GM12878 (cell line): ENCODE measurements around the gene LRCH3. TPM values are rescaled to one million over a fixed set of nuclear protein-coding genes. Genes with fewer than 3 reads are reported as not detected.

Source experiments
- ATAC-seq: fragments of 200-7000 bp; cut with Tn5 transposase; 3 replicates; pipeline ENCODE4 v1.9.1; 2020; ENCODE audit warnings: mild to moderate bottlenecking, moderate library complexity
- BruUV-seq: library from RNA; stranded (reverse); fragments of 400-500 nt; replicated peaks from 2 replicates; lab custom pipeline; 2021; lab: Mats Ljungman, UMichigan
- CTCF ChIA-PET: fragments of 300-600 bp; sonication (Branson Sonifier 250); formaldehyde crosslinking; extraction: SDS; loops from one replicate; lab custom pipeline; 2021; ENCODE audit warnings: inconsistent platforms; lab: Yijun Ruan, JAX
- POLR2A ChIA-PET: fragments of 350-600 bp; formaldehyde crosslinking; extraction: SDS; loops from one replicate; lab custom pipeline; 2021; ENCODE audit warnings: inconsistent platforms; lab: Charles Lee
- RAD21 ChIA-PET: fragments of 300-600 bp; sonication (Branson Sonifier 250); formaldehyde crosslinking; loops from one replicate; lab custom pipeline; 2023; ENCODE audit warnings: antibody characterized with exemption; ENCODE audit not compliant: unreplicated experiment; lab: Charles Lee
- SMC1A ChIA-PET: fragments of 300-600 bp; sonication (Branson Sonifier 250); formaldehyde crosslinking; loops from one replicate; lab custom pipeline; 2023; ENCODE audit not compliant: unreplicated experiment, uncharacterized antibody; lab: Charles Lee
- DNase-seq: peaks from one replicate; pipeline ENCODE4 v3.0.0-alpha.2; 2011; ENCODE audit warnings: low read depth, low spot score
- FAIRE-seq: peaks from 3 replicates; lab custom pipeline; 2011; peaks lifted over from hg19 to GRCh38; lab: Jason Lieb, UNC
- H2AFZ ChIP-seq: 2 replicates; pipeline ENCODE4 v1.6.0; 2011; ENCODE audit warnings: low read depth, low read length, control low read depth; ENCODE audit not compliant: control insufficient read depth
- H3K27ac ChIP-seq: 2 replicates; pipeline ENCODE4 v1.5.1; 2011; ENCODE audit warnings: control low read depth; ENCODE audit not compliant: control insufficient read depth, insufficient read depth
- H3K27me3 ChIP-seq, 2 experiments: replicated peaks in 1 of 2; 2 replicates each; pipeline versions ENCODE4 v1.6.0 to v1.6.1; 2011; ENCODE audit warnings: low read length in 1 of 2; ENCODE audit not compliant: control insufficient read depth in 2 of 2, insufficient read depth in 2 of 2
- H3K36me3 ChIP-seq, 2 experiments: 2 replicates each; pipeline ENCODE4 v1.5.1; 2011; ENCODE audit warnings: low read length in 1 of 2; ENCODE audit not compliant: control insufficient read depth in 2 of 2, insufficient read depth in 2 of 2
- H3K4me1 ChIP-seq: 2 replicates; pipeline ENCODE4 v1.6.1; 2011; ENCODE audit warnings: mild to moderate bottlenecking, low read length, moderate library complexity, mixed read lengths; ENCODE audit not compliant: control insufficient read depth, insufficient read depth
- H3K4me2 ChIP-seq: 2 replicates; pipeline ENCODE4 v1.6.0; 2011; ENCODE audit warnings: control low read depth; ENCODE audit not compliant: control insufficient read depth, insufficient read depth
- H3K4me3 ChIP-seq: fragments of 200-600 bp; sonication (generic); 2 replicates; pipeline ENCODE4 v1.5.1; 2016
- H3K79me2 ChIP-seq: 2 replicates; pipeline ENCODE4 v1.6.0; 2011; ENCODE audit warnings: low read length; ENCODE audit not compliant: control insufficient read depth, insufficient read depth
- H3K9ac ChIP-seq: 2 replicates; pipeline ENCODE4 v1.8.0; 2011; ENCODE audit warnings: low read length, control low read depth, mixed read lengths; ENCODE audit not compliant: control insufficient read depth, insufficient read depth
- H3K9me3 ChIP-seq: replicated peaks from 3 replicates; pipeline ENCODE4 v1.5.1; 2011; ENCODE audit warnings: mild to moderate bottlenecking, low read length; ENCODE audit not compliant: control insufficient read depth, insufficient read depth
- H4K20me1 ChIP-seq: 2 replicates; pipeline ENCODE4 v1.6.0; 2011; ENCODE audit not compliant: control insufficient read depth, insufficient read depth
- CHD4 ChIP-seq: fragments of 200-600 bp; sonication (generic); IDR thresholded peaks from 2 replicates; pipeline ENCODE4 v1.6.1; 2016; ENCODE audit warnings: mild to moderate bottlenecking
- ZBTB33 ChIP-seq: fragments of 450-650 bp; IDR thresholded peaks from 2 replicates; pipeline ENCODE4 v1.6.1; 2017; ENCODE audit warnings: mild to moderate bottlenecking
- ZNF592 ChIP-seq: fragments of 450-650 bp; IDR thresholded peaks from 2 replicates; pipeline ENCODE4 v1.6.1; 2017; ENCODE audit warnings: mild to moderate bottlenecking, moderate library complexity
- WGBS: methylation state at CpG from one replicate; pipeline ENCODE4 v1.1.6; 2016; ENCODE audit warnings: low lambda C conversion rate; ENCODE audit not compliant: insufficient replicate concordance, insufficient coverage; ENCODE audit errors: missing lambda C conversion rate; 5-methylcytosine and 5-hydroxymethylcytosine counted together
- in situ Hi-C: fragments of 300-500 bp; cut with MboI; formaldehyde crosslinking; loops from 9 replicates; pipeline ENCODE4 v1.14.3; 2018; ENCODE audit warnings: mixed read lengths
- intact Hi-C: fragments of 100-400 bp; cut with micrococcal nuclease; formaldehyde crosslinking; loops from one replicate; pipeline ENCODE4 v1.14.2; 2022; ENCODE audit not compliant: unreplicated experiment
- polyA plus RNA-seq, 11 experiments: library from polyadenylated mRNA; depleted of rRNA in 4 of 11; unstranded in 6 of 11; stranded (reverse) in 5 of 11; fragments of >200 nt; fragmentation: Nextera tagmentation in 4 of 11; fragmentation: Illumina TruSeq in 1 of 11; extraction: Ambion mirVana in 4 of 11; extraction: Trizol in 1 of 11; gene quantifications; 1 replicate in 1 of 11; 2 replicates in 10 of 11; pipeline versions ENCODE4 v1.2.1 to v1.2.3, GENCODE V29; 2011 to 2016; ENCODE audit warnings: inconsistent platforms in 2 of 11, missing spikeins in 2 of 11, low read depth in 1 of 11
- total RNA-seq, 4 experiments: library from RNA; depleted of rRNA in 3 of 4; stranded (reverse); fragments of >200 nt in 3 of 4; fragmentation: Illumina TruSeq in 1 of 4; extraction: Trizol in 1 of 4; gene quantifications; 2 replicates each; pipeline versions ENCODE4 v1.2.1 to v1.2.3, GENCODE V29; 2013 to 2021

The LRCH3 gene
- total and polyA plus RNA-seq, 10 of the 15 experiments (the other 5 are each of a cell fraction or from before 2014, with no cell fraction given), result 3.9 to 136 (median 40.6) TPM

GRCh38 chr3:197820550-197821335 is 29.7 kb downstream of the LRCH3 start:
- ChIA-PET RAD21 (interaction anchor here (0.6 to 0.7 kb wide), 4 partner anchors 9 to 110 kb away, joined by 3 to 5 read pairs (median 3); no protein-coding TSS in a partner anchor), CTCF (interaction anchor here (0.7 to 1.7 kb wide), 5 partner anchors 11 to 220 kb away, joined by 3 to 6 read pairs (median 3); no protein-coding TSS in a partner anchor), SMC1A (interaction anchor here (1.3 to 1.8 kb wide), 4 partner anchors 10 to 27 kb away, joined by 3 to 5 read pairs (median 4); no protein-coding TSS in a partner anchor), POLR2A (interaction anchor here (0.6 to 2.0 kb wide), 3 partner anchors 10 to 49 kb away, joined by 3 to 7 read pairs (median 6); no protein-coding TSS in a partner anchor)
- Histone ChIP-seq H3K4me2 (no peak overlapping the region), H3K27me3 (no peaks in the 10 kb centered on the region), H3K27ac (no peak overlapping the region), H3K4me1 (no peaks in the 10 kb centered on the region), H3K4me3 (no peak overlapping the region), H4K20me1 (no peaks in the 10 kb centered on the region), H2AFZ (no peak overlapping the region), H3K79me2 (no peaks in the 10 kb centered on the region; the same call in 1 of the 2 replicates), H3K36me3 (peaks cover 1 to 6% of the 10 kb centered on the region in 2 experiments; a peak in 3 of 4 replicates), H3K9me3 (no peaks in the 10 kb centered on the region), H3K9ac (no peak overlapping the region)
- BruUV-seq, result TSS peak; percentile 56
- intact Hi-C loops (no loop called here), in situ Hi-C loops (no loop called here)
- ATAC-seq (no peak; the same call in 2 of the 3 replicates), FAIRE-seq (no peak), DNase-seq (no peak)
- peak; percentile 13; the same call in 1 of the 2 replicates for TF ChIP-seq ZBTB33
- TF ChIP-seq ZNF592, result no peak
- no peak for TF ChIP-seq CHD4
- 88% methylated on average over 8 of the region's 8 CpGs for WGBS
